WERI-Rb-1 (cell line): ENCODE results near the gene CDH5.

Experiments used
- DNase-seq: peaks from one replicate; pipeline ENCODE4 v3.0.0-alpha.2; 2020
- H3K27ac ChIP-seq: fragments of 250-450 bp; sonication (Bioruptor Pico); 2 replicates; pipeline ENCODE4 v1.5.1; 2020; ENCODE audit warnings: mild to moderate bottlenecking, moderate library complexity
- H3K27me3 ChIP-seq: fragments of 250-450 bp; sonication (Bioruptor Pico); 2 replicates; pipeline ENCODE4 v1.5.1; 2021; ENCODE audit warnings: mild to moderate bottlenecking, low read depth, moderate library complexity; ENCODE audit not compliant: insufficient read depth, severe bottlenecking
- H3K36me3 ChIP-seq: fragments of 250-450 bp; sonication (Bioruptor Pico); 2 replicates; pipeline ENCODE4 v1.5.1; 2020; ENCODE audit warnings: mild to moderate bottlenecking, moderate library complexity
- H3K4me3 ChIP-seq: 2 replicates; pipeline ENCODE4 v1.5.1; 2011; ENCODE audit warnings: low read depth, mild to moderate bottlenecking, control low read depth, low read length
- H3K9me3 ChIP-seq: fragments of 250-450 bp; sonication (Bioruptor Pico); 2 replicates; pipeline ENCODE4 v1.5.1; 2021; ENCODE audit warnings: mild to moderate bottlenecking, moderate library complexity; ENCODE audit not compliant: severe bottlenecking
- CTCF ChIP-seq: IDR thresholded peaks from 2 replicates; pipeline ENCODE4 v1.5.1; 2011; ENCODE audit warnings: low read depth, mild to moderate bottlenecking, control low read depth, inconsistent platforms, low read length

CDH5 gene

DNA sequence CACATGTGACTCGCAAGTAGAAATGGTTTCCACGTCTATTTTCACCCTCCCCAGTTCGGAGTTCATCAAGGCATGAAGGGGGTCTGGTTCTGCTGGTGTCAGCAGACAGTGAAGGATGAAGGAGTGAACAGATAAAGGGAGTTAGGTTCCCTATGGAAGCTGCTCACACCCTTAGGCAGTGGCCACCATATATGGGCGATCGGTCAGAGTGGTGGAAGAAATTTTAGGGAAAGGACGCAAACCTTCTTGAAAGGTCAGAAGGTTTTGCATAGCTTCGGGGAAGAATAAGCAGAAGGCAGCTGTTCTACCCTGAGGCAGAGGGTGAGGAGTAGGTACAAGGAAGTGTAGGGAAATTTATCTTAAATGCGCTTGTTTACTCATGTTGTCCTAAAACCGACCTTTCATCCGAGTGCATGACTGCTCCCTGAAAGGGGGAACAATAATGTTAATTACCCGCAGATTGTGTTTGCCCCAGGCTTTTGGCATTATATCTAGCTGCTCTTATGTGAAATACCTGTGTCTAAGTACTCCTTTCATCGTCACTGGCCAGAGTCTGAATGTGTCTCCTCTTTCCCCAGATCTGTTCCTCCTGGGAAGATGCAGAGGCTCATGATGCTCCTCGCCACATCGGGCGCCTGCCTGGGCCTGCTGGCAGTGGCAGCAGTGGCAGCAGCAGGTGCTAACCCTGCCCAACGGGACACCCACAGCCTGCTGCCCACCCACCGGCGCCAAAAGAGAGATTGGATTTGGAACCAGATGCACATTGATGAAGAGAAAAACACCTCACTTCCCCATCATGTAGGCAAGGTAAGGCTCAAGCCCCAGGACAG, 12.5 kb downstream of the CDH5 start:
- no peak overlapping the region for H3K4me3 ChIP-seq
- no peak for TF ChIP-seq CTCF
- no peaks in the 10 kb centered on the region for H3K27me3 ChIP-seq
- H3K27ac ChIP-seq = no peak overlapping the region
- no peaks in the 10 kb centered on the region for H3K9me3 ChIP-seq
- DNase-seq = no peak
- H3K36me3 ChIP-seq = no peaks in the 10 kb centered on the region

GRCh38 chr16:66379571-66379941, 13.1 kb downstream of the CDH5 start:
- no peak overlapping the region for H3K4me3 ChIP-seq
- no peaks in the 10 kb centered on the region for H3K9me3 ChIP-seq
- H3K27ac ChIP-seq = no peak overlapping the region
- TF ChIP-seq CTCF = no peak
- DNase-seq = no peak
- H3K27me3 ChIP-seq = no peaks in the 10 kb centered on the region
- H3K36me3 ChIP-seq = no peaks in the 10 kb centered on the region

- DNase-seq = no peak
Observed at GRCh38 chr16:66380421-66380820, 13.9 kb downstream of the CDH5 start.

DNA sequence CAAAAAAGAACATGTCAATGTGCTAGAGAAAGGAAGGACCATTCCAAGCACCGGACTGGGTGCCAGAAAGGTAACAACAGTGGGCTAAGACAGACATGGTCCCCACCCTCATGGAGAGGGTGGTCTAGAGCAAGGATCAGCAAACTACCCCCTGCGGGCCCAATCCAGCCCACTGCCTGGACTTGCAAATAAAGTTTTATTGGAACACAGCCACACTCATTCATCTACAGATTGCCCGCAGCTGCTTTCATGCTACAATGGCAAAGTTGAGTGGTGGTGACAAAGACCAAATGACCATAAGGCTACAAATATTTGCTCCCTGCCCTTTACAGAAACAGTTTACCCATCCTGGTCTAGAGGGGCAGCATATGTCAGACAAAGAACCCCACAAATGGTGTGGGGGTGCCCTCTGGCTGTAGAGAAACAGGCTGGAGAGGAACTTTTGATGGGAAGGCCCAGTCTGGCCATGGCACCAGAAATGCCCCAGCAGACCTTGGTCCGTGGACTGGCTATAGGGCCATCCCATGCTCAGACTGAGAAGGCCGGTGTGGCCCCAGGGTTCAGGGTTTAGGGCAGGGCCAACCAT, 15.2 kb downstream of the CDH5 start:
- H3K27ac ChIP-seq = no peak overlapping the region
- H3K4me3 ChIP-seq = no peak overlapping the region
- no peaks in the 10 kb centered on the region for H3K36me3 ChIP-seq
- H3K27me3 ChIP-seq = no peaks in the 10 kb centered on the region
- no peak for DNase-seq
- TF ChIP-seq CTCF = no peak
- H3K9me3 ChIP-seq = no peaks in the 10 kb centered on the region

More at GRCh38 chr16:66380421-66380820, 13.9 kb downstream of the CDH5 start:
- Histone ChIP-seq H3K9me3 (no peaks in the 10 kb centered on the region), H3K27ac (no peak overlapping the region), H3K36me3 (no peaks in the 10 kb centered on the region), H3K4me3 (no peak overlapping the region), H3K27me3 (no peaks in the 10 kb centered on the region)
- no peak for TF ChIP-seq CTCF

- TF ChIP-seq CTCF = no peak
- H3K4me3 ChIP-seq = no peak overlapping the region
- H3K27ac ChIP-seq = no peak overlapping the region
- no peaks in the 10 kb centered on the region for H3K9me3 ChIP-seq
- H3K36me3 ChIP-seq = no peaks in the 10 kb centered on the region
- no peak for DNase-seq
- no peaks in the 10 kb centered on the region for H3K27me3 ChIP-seq
Observed at GRCh38 chr16:66382171-66382965, 15.9 kb downstream of the CDH5 start.
